ENCODE data around the gene FGF14. TPM values are rescaled to one million over a fixed set of nuclear protein-coding genes. Genes with fewer than 3 reads are reported as not detected.

Gene FGF14
- total and polyA plus RNA-seq, 2 donors (not counting 3 experiments of a cell fraction or from before 2014, with no cell fraction given): not detected

GRCh38 chr13:101967781-101968180 is 434.1 kb downstream of the FGF14 start:
- no peaks in the 10 kb centered on the region for H3K9me1 ChIP-seq (replicated peaks; ENCODE audit: control insufficient read depth, extremely low read depth, insufficient read depth, low read length)
- no peaks in the 10 kb centered on the region for H4K20me1 ChIP-seq (replicated peaks; ENCODE audit: control insufficient read depth, extremely low read depth, insufficient read depth, low read length)
- no TSS peak for BruUV-seq (replicated peaks)
- FAIRE-seq (no peak), DNase-seq (ENCODE audit: low read depth, low spot score) (no peak)
- H3K4me2 ChIP-seq (ENCODE audit: insufficient read depth, low read length): no peak overlapping the region
- no peak overlapping the region for H2AFZ ChIP-seq (ENCODE audit: low read depth, low read length)
- no peak for TF ChIP-seq POLR2A (IDR thresholded peaks at IDR 0.05; ENCODE audit: low read depth, low read length)
- TF ChIP-seq JUN (IDR thresholded peaks at IDR 0.05; ENCODE audit: borderline replicate concordance, insufficient read depth, insufficient read length, low read depth): no peak
- TF ChIP-seq POLR2AphosphoS5 (IDR thresholded peaks at IDR 0.05; ENCODE audit: insufficient read depth, low read depth, low read length): no peak
- TF ChIP-seq, protein P1, sequence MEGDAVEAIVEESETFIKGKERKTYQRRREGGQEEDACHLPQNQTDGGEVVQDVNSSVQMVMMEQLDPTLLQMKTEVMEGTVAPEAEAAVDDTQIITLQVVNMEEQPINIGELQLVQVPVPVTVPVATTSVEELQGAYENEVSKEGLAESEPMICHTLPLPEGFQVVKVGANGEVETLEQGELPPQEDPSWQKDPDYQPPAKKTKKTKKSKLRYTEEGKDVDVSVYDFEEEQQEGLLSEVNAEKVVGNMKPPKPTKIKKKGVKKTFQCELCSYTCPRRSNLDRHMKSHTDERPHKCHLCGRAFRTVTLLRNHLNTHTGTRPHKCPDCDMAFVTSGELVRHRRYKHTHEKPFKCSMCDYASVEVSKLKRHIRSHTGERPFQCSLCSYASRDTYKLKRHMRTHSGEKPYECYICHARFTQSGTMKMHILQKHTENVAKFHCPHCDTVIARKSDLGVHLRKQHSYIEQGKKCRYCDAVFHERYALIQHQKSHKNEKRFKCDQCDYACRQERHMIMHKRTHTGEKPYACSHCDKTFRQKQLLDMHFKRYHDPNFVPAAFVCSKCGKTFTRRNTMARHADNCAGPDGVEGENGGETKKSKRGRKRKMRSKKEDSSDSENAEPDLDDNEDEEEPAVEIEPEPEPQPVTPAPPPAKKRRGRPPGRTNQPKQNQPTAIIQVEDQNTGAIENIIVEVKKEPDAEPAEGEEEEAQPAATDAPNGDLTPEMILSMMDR (IDR thresholded peaks at IDR 0.05; ENCODE audit: extremely low read depth in 1 of 2, insufficient read depth in 1 of 2, low read depth in 1 of 2, low read length in 2 of 2): no peak
- TF ChIP-seq, protein P2, sequence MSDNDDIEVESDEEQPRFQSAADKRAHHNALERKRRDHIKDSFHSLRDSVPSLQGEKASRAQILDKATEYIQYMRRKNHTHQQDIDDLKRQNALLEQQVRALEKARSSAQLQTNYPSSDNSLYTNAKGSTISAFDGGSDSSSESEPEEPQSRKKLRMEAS (IDR thresholded peaks at IDR 0.05; ENCODE audit: insufficient read depth, insufficient read length): no peak
- TF ChIP-seq FOS (IDR thresholded peaks at IDR 0.05; ENCODE audit: borderline replicate concordance, insufficient read depth, low read length): no peak
- TF ChIP-seq EZH2 (IDR thresholded peaks at IDR 0.05; ENCODE audit: borderline replicate concordance, low read depth, low read length, severe bottlenecking): no peak
- no peak for TF ChIP-seq MYC (IDR thresholded peaks at IDR 0.05; ENCODE audit: low read depth, low read length)
- no peak for TF ChIP-seq GATA2 (IDR thresholded peaks at IDR 0.05; ENCODE audit: insufficient read depth, insufficient read length, low read depth, low read length)
- H3K27ac ChIP-seq (ENCODE audit: insufficient read depth, low read depth, low read length): no peak overlapping the region
- no peak overlapping the region for H3K4me3 ChIP-seq (replicated peaks in 1 of 3; ENCODE audit: insufficient read depth in 1 of 3, low read depth in 1 of 3, low read length in 3 of 3)
- no peaks in the 10 kb centered on the region for H3K36me3 ChIP-seq (ENCODE audit: control insufficient read depth in 2 of 2, extremely low read depth in 1 of 2, insufficient read depth in 2 of 2, low read length in 2 of 2)
- CTCF ChIA-PET: no interaction called here
- intact Hi-C loops (cut with micrococcal nuclease): no loop called here
- H3K27me3 ChIP-seq (ENCODE audit: control insufficient read depth in 2 of 2, insufficient read depth in 2 of 2, low read length in 2 of 2): no peaks in the 10 kb centered on the region
- H3K9me3 ChIP-seq (replicated peaks; ENCODE audit: control insufficient read depth, insufficient read depth, low read length): no peaks in the 10 kb centered on the region
- POLR2A ChIA-PET: no interaction called here
- H3K9ac ChIP-seq (replicated peaks; ENCODE audit: extremely low read depth, insufficient read depth, low read length): no peak overlapping the region
- no peaks in the 10 kb centered on the region for H3K4me1 ChIP-seq (ENCODE audit: control insufficient read depth, extremely low read depth, insufficient read depth, low read length)
- dilution Hi-C loops (cut with MboI; ENCODE audit: extremely low pct_ligation_motif_present, low sequenced_read_pairs): no loop called here
- no peaks in the 10 kb centered on the region for H3K79me2 ChIP-seq (ENCODE audit: control insufficient read depth, insufficient read depth, low read length)
